Measurements from ENCODE around the gene MARK3.
"Not testable (repeated sequence)": the region's sequence is repeated elsewhere in the genome, so short reads cannot be mapped to it uniquely, and the experiment has no call there.

MARK3 gene

DNA sequence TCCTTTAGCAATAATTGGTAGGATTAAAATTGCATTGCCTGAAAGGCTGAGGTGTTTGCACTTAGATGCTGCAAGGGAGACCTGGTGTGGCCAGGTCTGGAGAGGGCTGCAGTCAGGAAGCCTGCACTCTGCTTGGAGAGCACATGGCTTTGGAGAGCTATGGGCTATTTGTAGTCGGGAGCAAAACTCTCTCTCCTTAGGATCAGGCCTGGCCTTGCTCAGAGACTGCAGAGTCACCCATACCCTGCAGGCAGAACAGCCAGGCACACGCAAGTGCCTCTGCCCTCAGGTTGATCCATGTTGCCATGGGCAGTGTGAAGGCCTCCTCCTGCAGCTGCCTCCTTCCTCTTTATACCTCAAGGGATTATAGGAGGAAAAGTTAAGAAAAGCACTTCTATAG is 110.6 kb downstream of the MARK3 start:
- no peak for DNase-seq

DNA sequence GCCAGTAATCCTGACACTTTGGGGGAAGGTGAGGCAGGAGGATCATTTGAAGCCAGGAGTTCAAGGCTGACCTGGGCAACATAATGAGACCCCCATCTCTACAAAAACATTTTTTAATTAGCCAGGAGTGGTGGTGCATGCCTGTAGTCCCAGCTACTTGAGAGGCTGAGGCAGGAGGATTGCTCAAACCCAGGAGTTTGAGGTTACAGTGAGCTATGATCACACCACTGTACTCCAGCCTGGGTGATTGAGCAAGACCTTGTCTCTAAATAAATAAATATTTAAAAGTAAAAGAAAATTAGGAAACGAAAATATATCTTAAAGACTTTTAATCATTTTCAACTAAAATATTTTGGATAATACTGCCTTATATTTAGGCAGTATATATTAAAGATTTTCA is 111.6 kb downstream of the MARK3 start:
- DNase-seq, result no peak

DNA sequence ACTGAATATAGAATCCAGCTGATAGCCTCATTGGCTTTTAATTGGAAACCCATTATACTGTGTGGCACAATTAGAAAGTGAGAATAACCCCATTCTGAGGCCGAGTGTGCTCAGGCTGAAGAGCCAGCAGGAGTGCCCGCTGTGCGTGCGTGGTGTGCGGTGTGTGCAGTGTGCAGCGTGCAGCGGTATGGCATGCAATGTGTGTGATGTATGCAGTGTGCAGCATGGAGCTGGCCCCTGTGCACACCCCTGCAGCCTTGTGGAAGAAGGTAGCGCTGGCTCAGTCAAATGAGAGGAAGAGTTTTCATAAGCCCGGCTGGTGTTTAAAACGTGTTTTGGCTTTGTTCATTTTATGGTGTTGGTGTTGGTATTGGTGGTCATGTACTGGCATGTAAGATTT is 114.5 kb downstream of the MARK3 start:
- DNase-seq, result no peak

DNA sequence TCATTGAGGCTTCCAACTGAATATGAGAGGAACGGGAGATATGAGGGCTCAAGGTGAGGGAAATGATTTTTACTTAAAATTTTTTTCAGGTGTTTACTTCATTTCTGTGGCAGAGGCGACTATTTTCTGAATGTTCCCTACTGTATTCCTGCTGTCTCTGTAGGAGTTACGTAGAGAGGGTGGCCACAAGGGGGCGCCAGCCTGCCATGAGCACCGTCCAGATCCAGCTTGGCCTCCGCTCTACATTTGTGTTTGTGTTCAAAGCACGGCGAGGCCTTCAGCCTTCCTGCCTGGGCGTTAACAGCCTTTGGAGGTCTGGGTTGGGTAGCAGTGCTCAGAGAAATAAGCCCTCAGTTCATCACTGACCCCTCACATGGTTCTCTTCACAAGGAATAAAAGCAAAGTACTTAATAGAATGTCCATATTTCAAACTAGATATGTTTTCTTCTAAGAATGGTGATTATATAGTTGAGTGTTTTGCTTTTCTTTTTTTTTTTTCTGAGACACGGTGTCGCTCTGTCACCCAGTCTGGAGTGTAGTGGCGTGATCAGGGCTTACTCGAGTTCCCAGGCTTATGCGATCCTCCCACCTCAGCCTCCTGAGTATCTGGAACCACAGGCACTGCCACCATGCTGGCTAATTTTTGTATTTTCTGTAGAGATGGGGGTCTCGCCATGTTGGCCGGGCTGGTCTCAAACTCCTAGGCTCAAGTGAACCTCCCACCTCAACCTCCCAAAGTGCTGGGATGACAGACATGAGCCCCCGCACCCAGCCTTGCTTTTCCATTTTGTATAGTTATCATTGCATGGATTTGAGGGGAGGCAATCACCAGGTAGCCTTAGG is 115.2 kb downstream of the MARK3 start:
- peak; percentile 89 for DNase-seq

DNA sequence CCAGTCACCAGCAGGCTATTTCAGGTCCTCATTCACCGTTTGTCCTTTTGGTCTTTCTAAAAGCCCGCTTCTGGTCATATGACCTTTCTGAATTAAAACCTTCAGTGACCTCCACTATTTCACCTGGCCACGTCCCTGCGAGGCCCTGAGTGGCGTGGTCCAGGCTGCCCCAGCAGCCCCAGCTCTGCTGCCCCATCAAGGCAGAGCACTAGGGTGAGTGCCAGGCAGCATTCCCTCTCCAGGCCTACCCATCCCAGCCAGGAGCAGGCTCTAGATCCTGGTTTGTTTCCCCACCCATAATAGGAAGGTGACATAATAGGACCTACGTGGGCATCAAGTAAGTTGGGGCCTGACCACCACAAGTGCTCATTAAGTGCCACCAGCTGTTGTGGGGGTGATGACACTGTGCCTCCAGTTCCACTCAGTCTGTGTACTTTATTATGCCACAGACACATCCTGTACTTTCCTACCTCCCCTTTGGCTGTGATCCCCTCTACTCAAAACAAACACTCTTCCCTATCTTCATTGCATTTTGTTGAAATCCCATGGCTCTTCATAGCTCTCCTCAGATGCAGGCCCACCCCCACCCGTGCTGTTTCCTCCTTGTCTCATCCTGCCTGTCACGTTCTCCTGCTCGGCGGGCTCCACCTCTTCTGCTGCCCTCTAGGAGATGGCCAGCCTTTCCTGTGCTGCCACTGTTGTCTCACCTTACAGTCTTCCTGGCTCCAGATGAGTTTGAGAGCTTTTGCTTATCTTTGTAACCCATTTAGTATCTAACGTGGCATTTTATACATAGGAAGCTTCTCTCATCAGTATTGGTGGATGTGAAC is 116.0 kb downstream of the MARK3 start:
- DNase-seq, result no peak

DNA sequence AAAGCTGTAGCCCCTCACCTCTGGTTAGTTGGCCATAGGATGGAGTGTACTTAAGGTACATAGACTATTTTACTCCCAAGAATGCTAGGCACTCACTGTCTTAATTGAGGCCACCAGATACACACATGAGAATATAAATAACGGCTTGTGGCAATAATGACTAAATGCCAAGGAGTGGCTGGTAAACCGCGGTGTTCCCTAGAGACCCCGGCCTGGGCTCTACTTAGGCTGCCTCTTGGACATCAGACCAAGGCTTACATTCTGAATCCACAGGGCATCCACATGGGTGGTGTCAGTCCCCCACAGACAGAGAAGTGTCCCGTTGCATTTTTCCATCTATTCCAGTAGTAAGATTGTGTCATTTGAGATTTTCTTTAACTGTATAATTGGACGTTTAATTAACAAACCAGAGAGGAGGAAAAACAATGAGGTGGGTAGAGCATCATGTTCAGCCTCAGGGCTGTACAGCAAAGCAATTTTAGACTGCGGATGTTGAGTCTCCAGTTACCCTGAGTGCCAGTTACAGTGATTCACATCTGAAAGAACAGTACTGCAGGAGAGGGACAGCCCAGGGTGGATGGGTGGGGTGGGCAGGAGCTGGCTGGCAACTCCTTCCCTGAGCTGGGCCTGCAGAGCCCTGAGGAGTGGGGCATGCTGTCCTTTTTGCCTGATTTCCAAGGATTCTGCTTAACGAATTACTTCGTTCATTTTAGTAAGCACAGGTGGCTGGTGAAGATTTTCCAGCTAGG is 116.9 kb downstream of the MARK3 start:
- DNase-seq, result no peak

GRCh38 chr14:103502877-103503276 is 117.7 kb downstream of the MARK3 start:
- no peak for DNase-seq

DNA sequence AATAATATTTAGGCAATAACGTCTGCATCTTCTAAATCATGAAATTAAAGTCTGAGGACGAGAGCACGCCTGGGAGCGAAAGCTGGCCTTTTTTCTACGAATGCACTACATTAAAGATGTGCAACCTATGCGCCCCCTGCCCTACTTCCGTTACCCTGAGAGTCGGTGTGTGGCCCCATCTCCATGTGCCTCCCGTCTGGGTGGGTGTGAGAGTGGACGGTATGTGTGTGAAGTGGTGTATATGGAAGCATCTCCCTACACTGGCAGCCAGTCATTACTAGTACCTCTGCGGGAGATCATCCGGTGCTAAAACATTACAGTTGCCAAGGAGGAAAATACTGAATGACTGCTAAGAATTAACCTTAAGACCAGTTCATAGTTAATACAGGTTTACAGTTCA is 118.1 kb downstream of the MARK3 start:
- no peak for DNase-seq

- no peak for DNase-seq
Observed at GRCh38 chr14:103504991-103505565, 119.9 kb downstream of the MARK3 start.

- no peak for DNase-seq
Observed at GRCh38 chr14:103507751-103508150, 122.5 kb downstream of the MARK3 start.

- no peak for DNase-seq
Observed at GRCh38 chr14:103508521-103509329, 123.5 kb downstream of the MARK3 start.

- no peak for DNase-seq
Observed at GRCh38 chr14:103509864-103510723, 124.9 kb downstream of the MARK3 start.

- no peak for DNase-seq
Observed at GRCh38 chr14:103510724-103511693, 125.8 kb downstream of the MARK3 start.

DNA sequence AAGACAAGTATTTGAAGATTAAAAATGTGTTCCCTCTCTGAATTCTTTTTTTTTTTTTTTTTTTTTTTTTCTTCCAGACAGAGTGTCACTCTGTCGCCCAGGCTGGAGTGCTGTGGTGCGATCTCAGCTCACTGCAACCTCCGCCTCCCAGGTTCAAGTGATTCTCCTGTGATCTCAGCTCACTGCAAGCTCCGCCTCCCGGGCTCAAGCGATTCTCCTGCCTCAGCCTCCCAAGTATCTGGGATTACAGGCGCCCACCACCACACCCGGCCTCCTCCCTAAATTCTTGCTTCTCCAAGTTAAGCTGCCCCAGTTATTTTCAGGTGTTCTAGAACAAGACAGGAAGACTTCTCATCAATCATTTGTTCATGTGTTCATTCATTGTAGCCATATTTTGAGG is 127.0 kb downstream of the MARK3 start:
- DNase-seq, result not testable (repeated sequence)

DNA sequence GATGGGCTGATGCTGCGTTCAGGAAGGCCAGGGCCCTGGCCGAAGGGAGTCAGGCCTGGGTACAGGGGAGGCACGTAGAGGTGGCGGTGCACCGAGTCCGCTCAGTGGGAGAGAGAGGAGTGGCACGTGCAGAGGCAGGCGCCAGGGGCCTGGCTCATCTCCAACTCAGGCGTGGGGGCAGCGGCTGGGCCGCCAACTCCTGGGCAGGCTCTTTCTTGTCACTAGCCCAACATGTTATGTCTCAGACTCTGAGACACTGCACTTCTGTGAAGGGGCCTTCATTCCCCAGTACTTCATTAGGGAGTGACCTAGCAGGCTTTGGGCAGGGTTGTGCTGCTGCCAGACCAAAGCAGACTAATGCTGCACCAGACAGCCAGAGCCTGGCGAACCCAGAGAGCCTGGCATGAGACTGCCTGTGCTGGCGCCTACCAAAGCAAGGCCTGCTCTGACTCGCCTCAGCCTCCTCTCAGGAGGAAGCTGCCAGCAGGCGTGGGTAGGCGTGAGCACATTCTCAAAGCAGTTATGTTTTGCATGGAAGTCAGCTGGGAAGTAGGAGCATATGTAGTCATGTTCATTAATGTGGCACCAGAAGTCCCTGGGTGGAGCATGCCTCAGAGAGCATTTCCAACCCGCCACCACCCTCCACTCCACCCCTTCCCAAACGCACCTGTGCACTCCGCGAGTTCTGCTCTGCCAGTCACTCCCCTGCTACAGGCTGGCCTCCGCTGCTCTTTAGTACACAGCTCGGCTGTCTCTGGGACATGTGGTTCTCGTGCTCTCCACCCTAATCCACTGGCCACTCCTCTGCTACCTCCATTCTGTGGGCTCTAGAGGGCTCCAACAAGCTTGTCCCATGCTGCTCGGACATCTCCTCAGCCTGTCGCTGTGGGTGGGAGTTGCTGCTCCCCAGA is 127.7 kb downstream of the MARK3 start:
- DNase-seq, result peak; percentile 29

DNA sequence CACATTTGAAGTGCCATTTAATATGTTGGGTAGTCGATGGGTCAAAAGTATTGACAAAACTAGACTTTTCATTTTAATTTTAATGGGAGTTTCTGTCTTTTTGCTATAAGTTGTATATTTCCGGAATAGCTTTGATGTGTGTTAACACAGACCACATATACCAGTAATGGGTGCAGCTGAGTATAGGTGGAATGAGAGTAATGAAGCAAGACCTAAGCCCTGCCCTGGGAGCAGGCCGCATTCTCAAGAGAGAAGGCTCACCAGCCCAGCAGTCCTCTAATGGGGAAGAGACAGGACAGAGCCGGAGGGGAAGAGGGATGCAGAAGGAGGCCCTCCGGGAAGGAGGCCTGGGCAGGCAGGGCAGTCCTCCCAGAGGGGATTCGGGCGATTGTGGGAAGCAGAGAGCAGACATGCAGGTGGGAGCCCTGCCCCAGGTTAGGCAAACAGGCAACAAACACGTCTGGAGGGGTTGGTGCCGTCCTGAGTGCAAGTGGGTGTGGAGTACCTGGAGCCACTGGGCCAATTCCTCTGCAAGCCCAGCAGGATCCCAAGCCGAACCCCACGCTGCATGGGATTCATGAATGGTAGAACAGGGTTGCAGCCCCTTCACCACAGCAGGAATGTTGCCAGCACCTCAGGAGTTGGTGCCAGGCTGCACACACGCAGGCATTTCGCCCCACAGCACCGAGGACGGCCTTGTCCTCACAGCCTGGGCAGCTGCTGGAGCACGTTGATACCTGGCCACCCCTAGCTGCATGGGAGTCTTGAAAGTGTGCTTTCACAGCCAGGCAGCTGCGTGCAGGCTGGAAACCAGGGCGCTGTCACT is 129.6 kb downstream of the MARK3 start:
- DNase-seq, result no peak

DNA sequence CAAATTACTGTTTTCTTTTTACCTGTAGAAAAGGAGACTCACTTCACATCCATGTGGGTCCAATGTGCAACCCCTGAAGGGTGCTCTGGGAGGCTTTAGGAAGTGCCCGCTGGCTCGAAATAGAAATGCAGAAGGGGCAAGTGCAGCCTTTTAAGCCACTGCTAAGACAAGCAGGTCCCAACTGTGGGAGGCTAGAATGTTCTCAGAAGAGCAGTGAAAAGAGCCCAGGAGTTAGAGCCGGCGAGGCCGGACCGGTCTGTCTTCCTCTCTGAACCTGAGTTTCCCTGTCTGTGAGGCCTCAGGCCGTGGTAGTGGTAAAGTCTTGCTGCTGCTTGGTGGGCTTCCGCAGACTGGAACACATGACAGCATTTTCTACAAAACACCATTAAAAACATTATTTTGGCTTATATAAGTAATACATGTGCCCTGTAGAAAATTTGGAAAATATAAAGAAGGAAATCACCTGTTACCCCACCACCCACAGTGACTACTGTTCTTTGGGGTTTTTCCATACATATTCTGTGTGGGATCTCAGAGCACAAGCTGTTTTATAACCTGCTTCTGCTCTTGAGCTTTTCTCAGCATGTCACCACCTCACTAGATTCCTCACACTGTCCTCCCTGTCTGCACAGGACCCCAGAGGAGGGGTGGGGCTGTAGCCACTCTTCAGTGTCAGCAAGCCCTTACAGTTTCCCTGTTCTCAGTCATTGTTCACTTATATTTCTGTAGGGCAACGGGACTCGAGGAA is 131.4 kb downstream of the MARK3 start:
- no peak for DNase-seq

All from DMS53 (cell line).